Measurements from ENCODE around the gene KLK11. TPM values are rescaled to one million over a fixed set of nuclear protein-coding genes. Genes with fewer than 3 reads are reported as not detected.

KLK11 gene
- total RNA-seq, 1 experiment from 2014 or later: not detected

DNA sequence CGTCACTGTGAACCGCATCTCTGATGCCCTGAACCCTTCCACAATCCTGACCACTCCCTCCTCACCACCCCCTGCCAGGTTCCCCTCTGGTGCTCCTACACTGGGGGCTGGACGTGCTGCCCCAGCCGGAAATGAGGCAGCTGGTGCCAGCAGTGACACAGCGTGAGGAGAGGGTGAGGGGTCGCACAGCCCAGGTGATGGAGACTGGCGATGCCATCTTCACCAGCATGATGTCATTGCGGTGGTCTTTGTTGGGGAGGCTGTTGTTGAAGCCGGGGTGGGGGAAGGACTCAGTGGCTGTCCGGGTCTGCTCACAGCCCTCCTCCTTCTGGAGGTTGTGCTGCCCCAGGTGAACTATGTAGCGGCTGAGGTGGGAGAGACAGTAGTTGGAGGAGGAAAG, 2.5 kb downstream of the KLK11 start:
- H3K27ac ChIP-seq: no peak overlapping the region
- no peaks in the 10 kb centered on the region for H3K9me3 ChIP-seq (replicated peaks)
- no peak overlapping the region for H3K4me3 ChIP-seq
- peaks cover 39% of the 10 kb centered on the region for H3K27me3 ChIP-seq (replicated peaks)
- no peak for DNase-seq (ENCODE audit: low read depth in 1 of 2, low spot score in 2 of 2)
- H3K36me3 ChIP-seq: no peaks in the 10 kb centered on the region
- no peaks in the 10 kb centered on the region for H3K4me1 ChIP-seq (replicated peaks)

DNA sequence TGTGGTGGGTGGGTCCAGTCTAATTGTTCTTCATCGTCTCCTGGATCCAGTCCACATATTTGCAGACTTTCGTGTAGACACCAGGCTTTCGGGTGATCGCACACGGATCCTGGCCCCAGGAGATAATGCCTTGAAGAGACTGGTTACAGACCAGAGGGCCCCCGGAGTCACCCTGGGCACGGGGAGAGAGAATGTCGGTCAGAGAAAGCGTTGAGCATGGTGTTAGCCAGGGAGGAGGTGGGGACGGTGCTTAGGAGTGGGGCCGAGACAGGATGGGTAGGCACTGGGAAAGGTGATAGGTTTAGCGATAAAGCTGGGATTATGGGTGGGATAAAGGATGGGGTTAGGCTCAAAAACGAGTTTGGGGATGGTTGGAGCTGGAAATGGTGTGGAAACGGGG, 3.9 kb downstream of the KLK11 start:
- DNase-seq (ENCODE audit: low read depth in 1 of 2, low spot score in 2 of 2): no peak
- Histone ChIP-seq H3K27me3 (replicated peaks) (peaks cover 41% of the 10 kb centered on the region), H3K27ac (no peak overlapping the region)

DNA sequence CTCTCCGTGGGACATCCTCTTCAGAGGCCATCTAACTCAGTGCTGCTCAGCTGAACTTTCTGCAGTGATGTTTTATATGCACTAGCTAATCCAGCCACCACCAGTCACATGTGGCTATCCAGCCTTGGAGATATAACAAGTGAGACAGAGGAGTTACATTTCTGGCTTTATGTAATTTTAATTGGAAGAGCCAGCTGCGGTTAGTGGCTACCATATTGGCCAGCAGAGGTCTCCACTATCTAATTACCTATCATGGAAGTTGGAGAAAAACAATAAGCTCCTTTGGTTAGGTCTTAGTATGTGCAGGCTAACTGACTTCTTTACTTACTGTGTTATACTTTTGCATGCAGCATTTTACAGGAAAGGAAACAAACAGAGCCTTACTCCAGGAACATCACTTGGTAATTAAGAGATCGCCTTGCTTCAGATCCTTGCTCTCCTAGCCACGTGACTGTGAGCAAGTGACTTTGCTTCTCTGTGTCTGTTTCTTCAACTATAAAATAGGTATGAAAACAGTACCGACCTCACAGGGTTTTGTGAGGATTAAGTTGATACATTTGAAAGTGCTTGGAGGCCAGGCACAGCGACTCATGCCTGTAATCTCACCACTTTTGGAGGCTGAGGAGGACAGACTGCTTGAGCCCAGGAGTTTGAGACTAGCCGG, 5.3 kb downstream of the KLK11 start:
- Histone ChIP-seq H3K4me1 (replicated peaks) (peaks cover 5% of the 10 kb centered on the region; the same call in 1 of the 2 replicates), H3K27ac (no peak overlapping the region)

More for the DNA sequence above, 3.9 kb downstream of the KLK11 start:
- Histone ChIP-seq H3K4me1 (replicated peaks) (no peaks in the 10 kb centered on the region), H3K36me3 (no peaks in the 10 kb centered on the region), H3K9me3 (replicated peaks) (no peaks in the 10 kb centered on the region), H3K4me3 (no peak overlapping the region)

DNA sequence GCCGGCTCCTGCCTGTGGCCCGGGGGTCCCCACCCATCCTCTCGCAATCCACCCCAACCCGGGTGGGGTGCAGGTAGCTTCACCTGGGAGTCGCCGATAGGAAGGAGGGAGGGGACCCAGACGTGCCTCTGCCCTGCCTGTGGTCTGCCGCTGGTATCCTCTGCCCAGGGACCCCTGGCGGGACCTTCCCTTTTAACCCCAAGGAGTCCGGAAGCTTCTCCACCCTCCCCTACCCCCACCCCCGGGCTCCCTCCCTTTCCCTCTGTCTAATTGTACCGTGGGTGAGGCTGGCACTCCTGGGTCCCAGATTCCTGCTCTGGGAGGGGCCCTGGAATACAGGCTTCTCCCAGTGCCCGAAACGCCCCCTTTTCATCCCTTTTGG, 6.9 kb downstream of the KLK11 start, which contains the start of gene KLK10:
Gene KLK10 (minus strand): TSS at position 166 of the 382 bp plus-strand sequence. CDS start 579 bp downstream, outside the sequence.
- Histone ChIP-seq H3K4me1 (replicated peaks) (peaks cover 5% of the 10 kb centered on the region; the same call in 1 of the 2 replicates), H3K27me3 (replicated peaks) (peaks cover 41% of the 10 kb centered on the region), H3K36me3 (no peaks in the 10 kb centered on the region), H3K4me3 (no peak within 1 kb of the TSS), H3K9me3 (replicated peaks) (0 out of 2 replicates have a peak, but pooled peaks cover 2% of the 10 kb centered on the region), H3K27ac (no peak within 1 kb of the TSS)
- no peak for DNase-seq (ENCODE audit: low read depth in 1 of 2, low spot score in 2 of 2)

More for the DNA sequence above, 5.3 kb downstream of the KLK11 start:
- Histone ChIP-seq H3K9me3 (replicated peaks) (0 out of 2 replicates have a peak, but pooled peaks cover 2% of the 10 kb centered on the region), H3K4me3 (no peak overlapping the region), H3K36me3 (no peaks in the 10 kb centered on the region), H3K27me3 (replicated peaks) (peaks cover 48% of the 10 kb centered on the region)
- DNase-seq (ENCODE audit: low read depth in 1 of 2, low spot score in 2 of 2): peak in 1 of 2 experiments; percentile 15

DNA sequence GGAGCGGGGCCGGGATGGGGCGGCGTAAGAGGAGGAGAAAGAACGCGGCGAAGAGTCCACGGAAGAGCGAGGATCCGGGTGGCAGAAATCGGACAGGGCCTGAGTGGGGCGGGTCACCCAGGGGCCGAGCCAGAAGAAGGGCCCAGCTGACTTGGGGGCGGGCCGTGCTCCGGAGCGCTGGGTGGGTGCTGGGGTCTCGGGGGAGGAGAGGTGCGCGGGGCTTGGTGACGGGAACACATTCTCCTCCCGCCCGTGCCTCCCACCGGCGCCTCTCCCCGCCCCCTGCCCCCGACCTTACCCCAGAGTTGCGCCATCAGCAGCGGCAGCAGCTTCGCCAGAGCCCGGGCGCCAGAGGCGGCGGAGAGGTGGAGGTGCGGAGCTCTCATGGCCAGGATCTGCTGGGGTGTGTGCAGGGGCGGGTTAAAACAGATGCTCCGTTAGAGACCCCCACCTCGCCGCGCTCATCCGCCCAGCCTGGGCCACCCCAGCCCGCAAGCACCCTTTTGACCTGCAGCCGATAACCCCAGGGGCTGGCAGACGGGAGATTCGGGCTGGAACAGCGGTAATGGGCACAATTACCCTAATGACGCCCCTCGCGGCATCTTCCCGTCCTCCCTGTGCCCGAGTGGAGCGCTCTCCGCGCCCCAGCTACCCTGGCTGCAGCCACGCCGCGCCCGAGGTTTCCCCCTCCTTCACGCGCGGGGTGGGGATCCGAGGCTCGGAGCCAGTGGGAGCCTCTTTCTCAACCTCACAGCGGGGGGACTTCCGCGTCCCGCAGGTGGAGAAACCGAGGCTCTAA, 7.5 kb downstream of the KLK11 start:
- Histone ChIP-seq H3K9me3 (replicated peaks) (0 out of 2 replicates have a peak, but pooled peaks cover 2% of the 10 kb centered on the region), H3K27me3 (replicated peaks) (peaks cover 41% of the 10 kb centered on the region), H3K4me3 (no peak overlapping the region)

DNA sequence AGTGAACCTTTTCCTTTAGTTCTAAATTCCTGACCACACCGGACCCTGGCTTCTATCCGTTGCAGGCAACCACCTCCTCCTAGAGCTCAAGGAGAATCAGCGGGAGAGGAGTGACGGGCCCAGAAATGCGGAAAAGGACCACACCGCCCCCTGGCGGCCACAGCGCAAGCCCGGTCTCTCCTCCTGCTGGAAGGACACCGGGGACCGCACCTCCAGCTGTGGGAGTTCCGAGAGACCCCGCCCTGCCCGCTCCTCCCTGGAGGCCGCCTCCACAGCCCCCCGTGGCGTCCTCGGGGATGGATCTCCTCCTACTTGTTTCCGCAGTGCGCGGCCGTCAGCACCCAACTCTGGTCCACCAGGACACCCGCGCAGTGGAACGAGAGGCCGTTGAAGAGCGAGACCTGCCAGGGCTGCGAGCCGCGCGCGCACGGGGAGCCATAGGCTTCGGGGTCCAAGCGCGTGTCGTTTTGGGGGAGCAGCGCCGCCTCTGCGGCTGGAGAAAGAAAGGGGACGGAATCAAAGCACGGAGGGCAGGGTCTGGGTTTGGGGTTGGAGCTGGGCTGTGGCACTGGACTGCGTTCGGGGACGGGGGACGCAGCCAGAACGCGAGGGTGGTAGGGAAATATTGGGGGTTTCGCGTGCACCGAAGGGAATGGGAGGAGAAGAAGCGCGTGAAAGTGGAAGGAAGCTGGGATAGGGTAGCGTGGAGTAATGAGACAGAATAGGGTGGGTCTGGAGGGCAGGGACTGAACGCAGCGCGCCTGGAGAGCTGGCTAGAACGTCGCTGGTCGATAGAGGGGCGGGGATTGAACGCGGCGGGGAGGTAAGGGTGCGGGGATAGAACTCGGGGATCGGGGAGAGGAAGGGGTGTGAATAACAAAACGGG, 9.4 kb downstream of the KLK11 start:
- H3K4me1 ChIP-seq (replicated peaks): peaks cover 5% of the 10 kb centered on the region; the same call in 1 of the 2 replicates
- peak in 1 of 2 experiments; percentile 27 for DNase-seq (ENCODE audit: low read depth in 1 of 2, low spot score in 2 of 2)
- H3K9me3 ChIP-seq (replicated peaks): 0 out of 2 replicates have a peak, but pooled peaks cover 2% of the 10 kb centered on the region
- H3K4me3 ChIP-seq: no peak overlapping the region
- no peaks in the 10 kb centered on the region for H3K36me3 ChIP-seq
- no peak overlapping the region for H3K27ac ChIP-seq
- peaks cover 41% of the 10 kb centered on the region for H3K27me3 ChIP-seq (replicated peaks)

More for the DNA sequence above, 7.5 kb downstream of the KLK11 start:
- H3K27ac ChIP-seq: no peak overlapping the region
- H3K36me3 ChIP-seq: no peaks in the 10 kb centered on the region
- H3K4me1 ChIP-seq (replicated peaks): peaks cover 5% of the 10 kb centered on the region; the same call in 1 of the 2 replicates
- DNase-seq (ENCODE audit: low read depth in 1 of 2, low spot score in 2 of 2): no peak

DNA sequence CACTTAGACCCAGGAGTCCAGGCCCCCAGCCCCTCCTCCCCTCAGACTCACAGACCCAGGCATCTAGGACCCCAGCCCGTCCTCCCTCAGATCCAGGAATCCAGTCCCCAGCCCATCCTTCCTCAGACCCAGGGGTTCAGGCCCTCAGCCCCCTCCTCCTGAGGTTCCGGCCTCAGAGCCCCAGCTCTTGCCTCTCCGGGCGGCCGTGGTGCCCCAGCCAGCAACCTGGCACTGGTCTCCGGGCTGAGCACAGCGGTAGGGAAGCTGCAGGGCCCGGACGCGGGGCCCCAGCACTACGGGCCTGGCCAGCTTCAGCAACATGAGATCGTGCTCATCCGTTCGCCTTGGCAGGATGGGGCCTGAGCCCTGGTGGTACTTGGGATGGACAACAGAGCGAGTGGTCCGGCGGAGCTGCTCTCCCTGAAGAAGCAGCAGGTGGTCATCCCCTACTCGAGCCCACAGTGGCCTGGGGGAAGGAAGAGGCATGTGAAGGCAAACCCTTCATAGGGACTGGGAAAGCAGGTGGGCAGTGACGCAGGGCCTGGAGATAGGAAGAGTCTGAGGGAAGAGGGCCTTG, 10.6 kb downstream of the KLK11 start:
- no peak for DNase-seq (ENCODE audit: low read depth in 1 of 2, low spot score in 2 of 2)
- 0 out of 2 replicates have a peak, but pooled peaks cover 2% of the 10 kb centered on the region for H3K9me3 ChIP-seq (replicated peaks)
- H3K4me3 ChIP-seq: no peak overlapping the region
- no peak overlapping the region for H3K27ac ChIP-seq
- H3K4me1 ChIP-seq (replicated peaks): peaks cover 5% of the 10 kb centered on the region; the same call in 1 of the 2 replicates
- H3K27me3 ChIP-seq (replicated peaks): peaks cover 34% of the 10 kb centered on the region
- no peaks in the 10 kb centered on the region for H3K36me3 ChIP-seq

DNA sequence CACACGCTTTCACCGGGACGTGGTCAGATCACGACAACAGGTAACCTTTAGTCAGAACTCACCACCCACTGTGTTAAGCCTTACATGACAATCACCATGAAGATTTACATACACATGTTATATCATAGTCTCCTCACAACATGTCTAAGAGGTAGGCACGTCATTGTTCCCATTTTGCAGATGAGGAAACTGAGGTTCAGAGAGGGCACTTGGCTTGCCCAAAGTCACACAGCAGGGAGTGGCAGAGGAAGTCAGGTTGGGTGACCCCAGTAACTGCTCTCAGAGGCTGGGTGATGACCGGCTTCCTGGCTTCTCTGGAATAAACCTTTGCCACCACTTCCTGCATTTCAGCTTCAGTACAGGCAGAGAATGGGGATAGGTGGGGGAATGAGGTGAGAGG, 12.2 kb downstream of the KLK11 start:
- Histone ChIP-seq H3K36me3 (no peaks in the 10 kb centered on the region), H3K9me3 (replicated peaks) (0 out of 2 replicates have a peak, but pooled peaks cover 2% of the 10 kb centered on the region), H3K4me1 (replicated peaks) (peaks cover 5% of the 10 kb centered on the region; the same call in 1 of the 2 replicates), H3K27me3 (replicated peaks) (peaks cover 23% of the 10 kb centered on the region), H3K27ac (no peak overlapping the region), H3K4me3 (no peak overlapping the region)
- no peak for DNase-seq (ENCODE audit: low read depth in 1 of 2, low spot score in 2 of 2)

DNA sequence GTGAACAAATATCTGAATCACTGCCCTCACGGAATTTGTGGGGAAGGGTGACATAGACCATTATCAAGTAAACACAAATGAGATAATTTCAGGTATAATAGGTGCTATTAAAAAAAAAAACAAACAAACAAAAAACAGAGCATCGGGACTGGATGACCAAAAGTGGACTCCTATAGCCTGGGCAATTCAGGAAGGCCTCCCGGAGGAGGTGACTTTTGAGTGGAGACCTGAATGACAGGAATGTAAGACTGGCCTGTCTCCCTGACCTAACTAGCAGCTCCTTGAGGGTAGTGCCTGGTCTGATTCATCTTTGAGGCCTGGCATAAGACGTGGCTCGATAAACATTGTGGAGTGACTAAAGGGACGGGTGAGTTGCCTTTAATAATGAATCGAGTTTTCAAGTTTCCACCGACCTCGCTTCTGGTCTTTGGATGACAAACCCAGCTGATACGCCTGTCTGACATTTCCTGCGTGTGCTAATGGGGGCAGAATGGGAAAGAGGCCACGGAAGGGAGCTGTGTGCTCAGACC, 13.7 kb downstream of the KLK11 start:
- H3K36me3 ChIP-seq: no peaks in the 10 kb centered on the region
- peaks cover 5% of the 10 kb centered on the region; the same call in 1 of the 2 replicates for H3K4me1 ChIP-seq (replicated peaks)
- H3K4me3 ChIP-seq: no peak overlapping the region
- H3K9me3 ChIP-seq (replicated peaks): 0 out of 2 replicates have a peak, but pooled peaks cover 2% of the 10 kb centered on the region
- H3K27ac ChIP-seq: no peak overlapping the region
- DNase-seq (ENCODE audit: low read depth in 1 of 2, low spot score in 2 of 2): no peak
- peaks cover 22% of the 10 kb centered on the region for H3K27me3 ChIP-seq (replicated peaks)

DNA sequence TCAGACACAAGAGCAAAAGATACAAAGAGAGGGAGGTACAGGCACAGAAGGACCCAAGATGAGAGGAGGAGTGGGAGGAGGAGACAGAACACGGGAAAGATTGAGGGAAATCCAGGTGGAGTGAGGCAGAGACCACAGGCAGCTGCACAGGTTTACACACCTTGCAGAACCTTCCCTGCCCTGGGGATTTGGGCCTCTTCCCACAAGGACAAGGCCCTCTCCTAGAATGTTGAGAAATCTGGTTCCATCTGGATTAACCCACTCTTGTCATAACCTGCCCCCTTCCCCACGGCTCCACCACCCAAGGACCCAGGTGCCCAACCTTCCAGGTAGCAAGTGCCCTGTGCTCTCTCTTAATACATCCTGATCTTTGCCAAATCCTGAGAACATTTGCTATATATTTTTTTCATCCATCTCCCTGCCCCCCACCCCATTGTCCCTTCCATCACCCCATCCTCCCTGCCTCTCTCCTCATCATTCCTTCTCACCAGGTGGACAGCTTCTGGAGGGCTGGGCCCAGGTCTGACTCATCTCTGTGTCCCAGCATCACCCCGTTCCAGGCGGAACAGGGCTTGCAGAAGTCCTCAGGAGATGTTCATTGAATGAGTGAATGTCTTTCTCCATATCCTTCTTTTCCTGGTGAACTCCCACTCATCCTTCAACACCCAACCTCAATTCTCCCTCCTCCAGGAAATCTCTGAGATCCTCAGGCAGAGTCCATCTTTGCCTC, 16.2 kb downstream of the KLK11 start:
- DNase-seq (ENCODE audit: low read depth in 1 of 2, low spot score in 2 of 2): no peak
- Histone ChIP-seq H3K27me3 (replicated peaks) (peaks cover 9% of the 10 kb centered on the region; the same call in 1 of the 2 replicates), H3K27ac (no peak overlapping the region), H3K9me3 (replicated peaks) (no peaks in the 10 kb centered on the region), H3K4me3 (no peak overlapping the region), H3K36me3 (no peaks in the 10 kb centered on the region), H3K4me1 (replicated peaks) (no peaks in the 10 kb centered on the region)

DNA sequence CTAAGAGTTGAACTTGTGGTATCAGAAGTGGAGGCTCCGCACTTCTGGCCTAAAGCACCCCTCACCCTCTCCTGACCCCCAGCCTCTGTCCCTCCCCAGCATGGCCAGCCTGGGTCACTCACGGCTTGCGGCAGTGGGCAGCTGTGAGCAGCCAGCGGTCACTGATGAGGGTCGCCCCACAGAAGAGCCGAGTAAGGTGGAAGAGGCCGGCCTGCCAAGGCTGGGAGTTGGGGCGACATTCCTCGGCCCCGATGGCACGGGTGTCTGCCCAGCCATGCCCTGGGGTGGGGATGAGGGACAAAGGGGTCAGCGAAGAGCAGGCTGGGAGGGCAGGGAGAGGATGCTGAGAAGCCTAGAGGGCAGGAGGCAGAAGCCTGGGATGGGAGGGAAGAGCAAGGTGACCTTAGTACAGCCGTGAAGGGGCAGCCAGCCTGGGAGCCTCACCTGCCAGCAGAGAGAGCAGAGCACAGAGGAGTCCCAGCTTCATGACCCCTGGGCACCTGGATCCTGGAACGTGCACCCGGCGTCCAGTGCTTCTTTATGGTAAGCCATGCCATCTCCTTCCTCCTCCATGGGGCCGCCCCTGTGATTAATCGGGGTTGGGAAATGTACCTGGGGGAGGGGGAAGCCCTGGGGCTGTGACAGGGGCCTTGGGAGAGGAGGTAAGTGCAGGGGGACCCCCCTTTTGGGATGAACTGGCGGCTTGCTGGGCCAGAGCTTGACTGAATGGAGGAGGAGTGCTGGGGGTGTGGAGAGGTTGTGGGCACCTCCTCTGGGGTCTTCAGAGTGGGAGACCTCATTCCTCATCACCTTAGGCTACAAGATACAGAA, 17.1 kb downstream of the KLK11 start:
- Histone ChIP-seq H3K27ac (no peak overlapping the region), H3K4me1 (replicated peaks) (no peaks in the 10 kb centered on the region), H3K36me3 (no peaks in the 10 kb centered on the region), H3K27me3 (replicated peaks) (peaks cover 9% of the 10 kb centered on the region; the same call in 1 of the 2 replicates), H3K4me3 (no peak overlapping the region), H3K9me3 (replicated peaks) (no peaks in the 10 kb centered on the region)
- no peak for DNase-seq (ENCODE audit: low read depth in 1 of 2, low spot score in 2 of 2)
